SK-N-SH (cell line): ENCODE measurements around the gene ZNF474. TPM values are rescaled to one million over a fixed set of nuclear protein-coding genes. Genes with fewer than 3 reads are reported as not detected.
A peak's percentile ranks its signal among the peaks of the same experiment; 100 is the strongest.

Experiments used
- CTCF ChIA-PET: fragments of 300-600, 350-600 bp; formaldehyde crosslinking; extraction: SDS; loops from one replicate; lab custom pipeline; 2021; lab: Yijun Ruan, JAX
- POLR2A ChIA-PET: fragments of 350-600 bp; sonication (Branson Sonifier 250); formaldehyde crosslinking; extraction: SDS; loops from one replicate; lab custom pipeline; 2020; ENCODE audit warnings: antibody characterized with exemption, inconsistent platforms; lab: Yijun Ruan, JAX
- DNase-seq: peaks from one replicate; pipeline ENCODE4 v3.0.0; 2012
- H2AFZ ChIP-seq: fragments of 200-600 bp; sonication (generic); 2 replicates; pipeline ENCODE4 v1.8.1; 2016; ENCODE audit warnings: antibody characterized with exemption, mild to moderate bottlenecking, low read depth
- H3F3A ChIP-seq: fragments of 200-600 bp; sonication (generic); replicated peaks from 2 replicates; pipeline ENCODE3; 2016; ENCODE audit warnings: antibody characterized with exemption, mild to moderate bottlenecking; ENCODE audit not compliant: insufficient read depth
- H3K27ac ChIP-seq, 2 experiments: fragments of 200-500 bp in 1 of 2; fragments of 200-600 bp in 1 of 2; sonication (Bioruptor generic) in 1 of 2; sonication (generic), shearing (Covaris generic) in 1 of 2; 2 replicates each; pipeline versions ENCODE4 v1.5.1 to v1.6.1; 2014 to 2016; ENCODE audit warnings: low read depth in 2 of 2, inconsistent platforms in 1 of 2, low read length in 1 of 2, mild to moderate bottlenecking in 1 of 2, mixed read lengths in 1 of 2
- H3K27me3 ChIP-seq: fragments of 200-600 bp; sonication (generic), shearing (Covaris generic); 2 replicates; pipeline ENCODE4 v1.6.1; 2016; ENCODE audit warnings: mixed run types; ENCODE audit not compliant: insufficient read depth
- H3K36me3 ChIP-seq, 2 experiments: fragments of 200-500 bp in 1 of 2; fragments of 200-600 bp in 1 of 2; sonication (Bioruptor generic) in 1 of 2; sonication (generic) in 1 of 2; replicated peaks in 1 of 2; 2 replicates each; pipeline versions ENCODE3 to v1.5.1; 2014 to 2016; ENCODE audit warnings: low read length in 1 of 2, mild to moderate bottlenecking in 1 of 2; ENCODE audit not compliant: insufficient read depth in 2 of 2, control insufficient read depth in 1 of 2
- H3K4me1 ChIP-seq, 2 experiments: fragments of 200-500 bp in 1 of 2; fragments of 200-600 bp in 1 of 2; sonication (Bioruptor generic) in 1 of 2; sonication (generic), shearing (Covaris generic) in 1 of 2; 2 replicates each; pipeline versions ENCODE4 v1.5.1 to v1.6.1; 2014 to 2016; ENCODE audit warnings: low read depth in 1 of 2, low read length in 1 of 2, mixed run types in 1 of 2; ENCODE audit not compliant: insufficient read depth in 2 of 2, control insufficient read depth in 1 of 2
- H3K4me2 ChIP-seq: fragments of 200-600 bp; sonication (generic), shearing (Covaris generic); 2 replicates; pipeline ENCODE4 v1.6.1; 2017; ENCODE audit warnings: mixed run types
- H3K4me3 ChIP-seq, 2 experiments: fragments of 200-500 bp in 1 of 2; fragments of 200-600 bp in 1 of 2; sonication (Bioruptor generic) in 1 of 2; sonication (generic), shearing (Covaris generic) in 1 of 2; 2 replicates each; pipeline versions ENCODE4 v1.5.1 to v1.8.1; 2014 to 2016; ENCODE audit warnings: low read depth in 2 of 2, inconsistent platforms in 1 of 2, low read length in 1 of 2, mild to moderate bottlenecking in 1 of 2, mixed read lengths in 1 of 2, moderate library complexity in 1 of 2
- H3K79me2 ChIP-seq: fragments of 200-600 bp; sonication (generic); 2 replicates; pipeline ENCODE4 v1.8.1; 2017; ENCODE audit warnings: mild to moderate bottlenecking; ENCODE audit not compliant: insufficient read depth
- H3K9ac ChIP-seq: fragments of 200-600 bp; sonication (generic); 2 replicates; pipeline ENCODE4 v1.6.1; 2017; ENCODE audit warnings: mixed run types
- H3K9me2 ChIP-seq: fragments of 200-600 bp; sonication (generic); 2 replicates; pipeline ENCODE4 v1.6.1; 2017; ENCODE audit warnings: mixed run types
- H3K9me3 ChIP-seq: fragments of 200-600 bp; sonication (generic); 2 replicates; pipeline ENCODE4 v1.6.1; 2017; ENCODE audit warnings: mixed run types, mild to moderate bottlenecking, moderate library complexity
- H4K20me1 ChIP-seq: fragments of 200-600 bp; sonication (generic); 2 replicates; pipeline ENCODE4 v1.6.1; 2017; ENCODE audit warnings: mild to moderate bottlenecking, mixed run types; ENCODE audit not compliant: insufficient read depth
- CTCF ChIP-seq: fragments of 200-600 bp; sonication (generic); IDR thresholded peaks from 2 replicates; pipeline ENCODE4 v1.6.1; 2017; ENCODE audit warnings: antibody characterized with exemption, mild to moderate bottlenecking, moderate library complexity
- EP300 ChIP-seq, 2 experiments: IDR thresholded peaks; 2 replicates each; pipeline versions ENCODE4 v1.4.0 to v1.6.1; 2012; ENCODE audit warnings: borderline replicate concordance in 1 of 2, low read depth in 1 of 2, low read length in 1 of 2
- FOSL2 ChIP-seq: IDR thresholded peaks from 2 replicates; pipeline ENCODE4 v1.4.0; 2012; ENCODE audit warnings: low read depth, mild to moderate bottlenecking, moderate library complexity, borderline replicate concordance
- FOXM1 ChIP-seq: IDR thresholded peaks from 2 replicates; pipeline ENCODE4 v1.4.0; 2012; ENCODE audit warnings: low read depth, mild to moderate bottlenecking
- JUND ChIP-seq: IDR thresholded peaks from 2 replicates; pipeline ENCODE4 v1.4.0; 2012
- MXI1 ChIP-seq: IDR thresholded peaks from 2 replicates; pipeline ENCODE4 v1.6.1; 2012; ENCODE audit warnings: mild to moderate bottlenecking, low read depth, low read length, improper control_type of control experiment
- RAD21 ChIP-seq: IDR thresholded peaks from 2 replicates; pipeline ENCODE4 v1.6.1; 2012; ENCODE audit warnings: mild to moderate bottlenecking, low read length
- RXRA ChIP-seq: IDR thresholded peaks from 2 replicates; pipeline ENCODE4 v1.4.0; 2012; ENCODE audit warnings: low read depth, mild to moderate bottlenecking, borderline replicate concordance
- SMC3 ChIP-seq: IDR thresholded peaks from 2 replicates; pipeline ENCODE4 v1.6.1; 2012; ENCODE audit warnings: low read depth, low read length, improper control_type of control experiment
- TCF12 ChIP-seq: IDR thresholded peaks from 2 replicates; pipeline ENCODE4 v1.4.0; 2012
- YY1 ChIP-seq: IDR thresholded peaks from 2 replicates; pipeline ENCODE4 v1.4.0; 2012; ENCODE audit warnings: low read depth, mild to moderate bottlenecking
- WGBS: methylation state at CpG from one replicate; pipeline ENCODE4 v1.1.6; 2017; ENCODE audit warnings: low lambda C conversion rate; 5-methylcytosine and 5-hydroxymethylcytosine counted together
- polyA plus RNA-seq, 3 experiments: library from polyadenylated mRNA; depleted of rRNA; stranded (reverse); fragments of >200 nt; gene quantifications; 2 replicates each; pipeline ENCODE4 v1.2.3, GENCODE V29; 2012
- TF ChIP-seq, protein P1 (sequence below): fragments of 150-350 bp; IDR thresholded peaks from 2 replicates; pipeline ENCODE4 v1.6.1; 2017; ENCODE audit warnings: antibody characterized with exemption, low read length, low read depth, borderline replicate concordance
- TF ChIP-seq, protein P2 (sequence below): IDR thresholded peaks from 2 replicates; pipeline ENCODE4 v1.4.0; 2012; ENCODE audit warnings: low read depth

Gene ZNF474
- polyA plus RNA-seq, 1 of the 3 experiments (the other 2 are of a cell fraction), result 0.08 TPM

DNA sequence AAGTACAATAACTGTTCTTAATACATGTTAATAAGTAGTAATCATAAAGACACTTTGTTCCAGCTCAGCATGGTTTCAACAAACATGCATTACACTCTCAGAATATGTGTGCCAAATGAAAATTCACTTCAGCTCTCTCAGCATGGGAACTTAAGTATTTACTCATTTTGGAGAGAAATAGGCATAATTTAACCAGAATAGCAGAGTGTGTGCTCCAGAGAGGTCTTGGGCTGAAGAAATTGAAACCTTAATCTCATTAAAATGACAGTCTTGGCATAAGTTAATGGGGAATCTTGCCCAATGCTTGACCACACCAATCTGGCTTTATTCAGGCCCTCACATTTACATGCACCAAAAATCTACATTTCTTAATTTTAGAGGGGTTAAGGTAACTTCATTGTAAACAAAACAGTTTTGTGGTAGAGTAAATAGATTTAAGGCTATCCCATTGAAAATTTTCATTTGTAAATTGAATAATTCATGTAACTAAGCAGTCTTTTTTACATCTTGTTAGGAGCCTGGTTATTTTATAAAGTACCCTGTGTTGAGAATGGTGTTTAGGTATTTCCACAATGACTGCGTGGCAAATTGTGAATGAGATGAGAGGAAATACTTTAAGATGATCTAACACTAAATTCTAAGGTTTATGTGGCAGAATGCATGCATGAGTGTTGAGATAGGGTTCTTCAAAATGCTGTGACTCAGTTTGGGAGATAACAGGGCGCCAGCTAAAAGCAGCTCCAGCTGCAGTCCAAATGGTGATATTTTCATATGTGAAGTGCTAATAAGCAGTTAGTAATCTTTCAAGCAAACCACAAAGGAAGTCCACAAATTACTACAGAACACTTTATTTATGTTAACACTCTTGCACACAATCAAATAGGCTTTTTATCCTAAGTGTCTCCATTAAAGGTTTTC is 40.0 kb upstream of the ZNF474 start (continued):
- TF ChIP-seq FOSL2, result peak; percentile 66; the same call in 1 of the 2 replicates

DNA sequence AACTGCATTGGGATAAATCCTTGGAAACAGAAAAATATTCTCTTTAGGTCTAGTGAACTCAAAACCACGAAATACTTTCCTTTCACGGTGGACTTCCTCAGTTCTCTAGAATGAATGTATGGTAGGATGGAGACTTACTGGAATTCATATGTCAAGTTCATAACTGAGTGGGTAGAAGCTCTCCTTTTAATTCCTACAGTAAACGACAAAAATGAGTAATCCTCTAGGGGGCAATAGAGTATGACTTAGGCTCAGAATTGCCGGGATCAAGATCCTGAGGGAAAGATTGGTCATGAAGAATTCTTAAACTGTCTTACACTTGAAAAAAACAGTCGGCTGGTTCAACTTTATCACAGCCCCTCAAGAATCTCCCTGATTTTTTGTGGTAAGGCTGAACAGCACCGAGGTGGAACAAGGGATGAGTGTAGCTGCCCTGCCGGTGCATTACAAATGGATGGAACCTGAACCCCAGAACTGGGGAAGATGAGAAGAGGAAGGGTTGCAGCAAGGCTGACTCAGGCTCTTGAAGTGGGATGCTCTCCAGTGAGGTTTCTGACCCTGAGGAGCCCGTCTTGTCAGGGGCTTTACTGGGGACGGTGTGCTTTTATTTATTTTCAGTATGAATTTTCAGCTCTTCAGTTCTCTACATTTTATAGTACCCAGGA is 37.3 kb upstream of the ZNF474 start:
- peak overlapping the region in 1 of 2 experiments; percentile 93; a peak in 2 of 4 replicates for H3K27ac ChIP-seq
- TF ChIP-seq FOXM1 (no peak), MXI1 (no peak), SMC3 (peak; percentile 37), RAD21 (peak; percentile 57), CTCF (peak; percentile 66)
- no peak for DNase-seq
- no peak overlapping the region for H3K9ac ChIP-seq
- H3K9me3 ChIP-seq, result no peaks in the 10 kb centered on the region
- no peak overlapping the region for H2AFZ ChIP-seq
- no peaks in the 10 kb centered on the region for H3K79me2 ChIP-seq
- H3K36me3 ChIP-seq, result no peaks in the 10 kb centered on the region
- no peak overlapping the region for H3K4me3 ChIP-seq
- WGBS, result 63% methylated on average over 9 of the region's 9 CpGs
- peaks cover 41% of the 10 kb centered on the region for H3F3A ChIP-seq
- ChIA-PET POLR2A (no interaction called here), CTCF (interaction anchor here (0.6 to 3.6 kb wide), 11 partner anchors 7 to 131 kb away, joined by 3 to 15 read pairs (median 3); partner anchors contain the start of genes LOX and SRFBP1)
- H3K4me2 ChIP-seq, result 0 out of 2 replicates have a peak overlapping the region, but pooled peaks have one; percentile 70
- H4K20me1 ChIP-seq, result no peaks in the 10 kb centered on the region
- H3K27me3 ChIP-seq, result no peaks in the 10 kb centered on the region
- H3K9me2 ChIP-seq, result no peaks in the 10 kb centered on the region
- H3K4me1 ChIP-seq, result peaks cover 0 to 32% of the 10 kb centered on the region in 2 experiments; a peak in 3 of 4 replicates

GRCh38 chr5:122093415-122094180 is 35.7 kb upstream of the ZNF474 start:
- 62% methylated on average over 7 of the region's 7 CpGs for WGBS
- Histone ChIP-seq H3K4me2 (peak overlapping the region; percentile 70), H2AFZ (peak overlapping the region; percentile 73), H3K27me3 (no peaks in the 10 kb centered on the region), H3K9ac (peak overlapping the region; percentile 58), H3F3A (peaks cover 41% of the 10 kb centered on the region), H4K20me1 (no peaks in the 10 kb centered on the region), H3K9me2 (no peaks in the 10 kb centered on the region), H3K4me1 (peaks cover 0 to 32% of the 10 kb centered on the region in 2 experiments; a peak in 3 of 4 replicates), H3K27ac (peak overlapping the region; percentile 76 to 93; a peak in 3 of 4 replicates), H3K36me3 (no peaks in the 10 kb centered on the region), H3K79me2 (no peaks in the 10 kb centered on the region), H3K9me3 (no peaks in the 10 kb centered on the region), H3K4me3 (0 out of 4 replicates have a peak overlapping the region, but pooled peaks of 1 of the 2 experiments have one; percentile 6)
- DNase-seq, result no peak
- ChIA-PET POLR2A (no interaction called here), CTCF (interaction anchor here (0.6 to 3.6 kb wide), 4 partner anchors 9 to 1516 kb away, joined by 3 to 15 read pairs (median 6); no protein-coding TSS in a partner anchor)
- TF ChIP-seq, protein P1, sequence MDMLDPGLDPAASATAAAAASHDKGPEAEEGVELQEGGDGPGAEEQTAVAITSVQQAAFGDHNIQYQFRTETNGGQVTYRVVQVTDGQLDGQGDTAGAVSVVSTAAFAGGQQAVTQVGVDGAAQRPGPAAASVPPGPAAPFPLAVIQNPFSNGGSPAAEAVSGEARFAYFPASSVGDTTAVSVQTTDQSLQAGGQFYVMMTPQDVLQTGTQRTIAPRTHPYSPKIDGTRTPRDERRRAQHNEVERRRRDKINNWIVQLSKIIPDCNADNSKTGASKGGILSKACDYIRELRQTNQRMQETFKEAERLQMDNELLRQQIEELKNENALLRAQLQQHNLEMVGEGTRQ, result no peak
- TF ChIP-seq RXRA (no peak), EP300 (IDR thresholded peaks at IDR 0.05; ENCODE audit: borderline replicate concordance in 1 of 2, low read depth in 1 of 2, low read length in 1 of 2) (peak in 1 of 2 experiments; percentile 33; a peak in 1 of 4 replicates), CTCF (no peak), YY1 (no peak), TCF12 (peak; percentile 70), FOSL2 (peak; percentile 32; the same call in 1 of the 2 replicates), JUND (peak; percentile 21; the same call in 1 of the 2 replicates)
- TF ChIP-seq, protein P2, sequence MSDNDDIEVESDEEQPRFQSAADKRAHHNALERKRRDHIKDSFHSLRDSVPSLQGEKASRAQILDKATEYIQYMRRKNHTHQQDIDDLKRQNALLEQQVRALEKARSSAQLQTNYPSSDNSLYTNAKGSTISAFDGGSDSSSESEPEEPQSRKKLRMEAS, result no peak
